ENCODE data around the gene KLHL21.

- TF ChIP-seq GATA2 (IDR thresholded peaks at IDR 0.05; ENCODE audit: low read depth, low read length) (no peak), GATA3 (IDR thresholded peaks at IDR 0.05; ENCODE audit: low read depth, low read length) (no peak)
Measured at GRCh38 chr1:6547301-6547700, 55.4 kb downstream of the KLHL21 start.
